ENCODE data around the gene GRM8.

Gene GRM8

GRCh38 chr7:127137146-127137545 is 115.6 kb downstream of the GRM8 start:
- H4K20me1 ChIP-seq (ENCODE audit: insufficient read depth, low read length), result no peaks in the 10 kb centered on the region
- no peaks in the 10 kb centered on the region for H3K79me2 ChIP-seq (ENCODE audit: insufficient read depth, low read length)
- no peak overlapping the region for H3K4me2 ChIP-seq (ENCODE audit: low read length)
- no peaks in the 10 kb centered on the region for H3K4me1 ChIP-seq (ENCODE audit: insufficient read depth, low read length, severe bottlenecking)
- H3K27ac ChIP-seq (ENCODE audit: low read depth, low read length, poor library complexity, severe bottlenecking), result no peak overlapping the region
- no peaks in the 10 kb centered on the region for H3K9me3 ChIP-seq (ENCODE audit: low read length)
- no peaks in the 10 kb centered on the region for H3F3A ChIP-seq (ENCODE audit: insufficient read depth, low read length)
- H3K9me2 ChIP-seq (ENCODE audit: low read depth, low read length), result no peaks in the 10 kb centered on the region
- no peak overlapping the region for H2AFZ ChIP-seq (ENCODE audit: low read length)
- no peak for TF ChIP-seq EZH2 (IDR thresholded peaks at IDR 0.05; ENCODE audit: borderline replicate concordance, low read length)
- TF ChIP-seq CTCF (IDR thresholded peaks at IDR 0.05; ENCODE audit: low read length), result no peak
- no peaks in the 10 kb centered on the region for H3K27me3 ChIP-seq (ENCODE audit: insufficient read depth, low read length)
- no peak overlapping the region for H3K9ac ChIP-seq (ENCODE audit: low read length)
- H3K36me3 ChIP-seq (ENCODE audit: insufficient read depth, low read length), result no peaks in the 10 kb centered on the region
- H3K4me3 ChIP-seq (ENCODE audit: low read depth, low read length, poor library complexity, severe bottlenecking), result no peak overlapping the region

- H3K27ac ChIP-seq (ENCODE audit: low read depth, low read length, poor library complexity, severe bottlenecking), result no peak overlapping the region
- H3K9ac ChIP-seq (ENCODE audit: low read length), result no peak overlapping the region
- no peaks in the 10 kb centered on the region for H3K9me3 ChIP-seq (ENCODE audit: low read length)
- no peaks in the 10 kb centered on the region for H3F3A ChIP-seq (ENCODE audit: insufficient read depth, low read length)
- no peak overlapping the region for H3K4me3 ChIP-seq (ENCODE audit: low read depth, low read length, poor library complexity, severe bottlenecking)
- no peaks in the 10 kb centered on the region for H3K4me1 ChIP-seq (ENCODE audit: insufficient read depth, low read length, severe bottlenecking)
- no peaks in the 10 kb centered on the region for H4K20me1 ChIP-seq (ENCODE audit: insufficient read depth, low read length)
- no peaks in the 10 kb centered on the region for H3K79me2 ChIP-seq (ENCODE audit: insufficient read depth, low read length)
- no peaks in the 10 kb centered on the region for H3K27me3 ChIP-seq (ENCODE audit: insufficient read depth, low read length)
- no peaks in the 10 kb centered on the region for H3K9me2 ChIP-seq (ENCODE audit: low read depth, low read length)
- no peak overlapping the region for H3K4me2 ChIP-seq (ENCODE audit: low read length)
- H3K36me3 ChIP-seq (ENCODE audit: insufficient read depth, low read length), result no peaks in the 10 kb centered on the region
- TF ChIP-seq CTCF (IDR thresholded peaks at IDR 0.05; ENCODE audit: low read length) (no peak), EZH2 (IDR thresholded peaks at IDR 0.05; ENCODE audit: borderline replicate concordance, low read length) (no peak)
- no peak overlapping the region for H2AFZ ChIP-seq (ENCODE audit: low read length)
These were observed 116.8 kb downstream of the GRM8 start for GRCh38 chr7:127135871-127136485.

GRCh38 chr7:127123220-127123619 is 129.5 kb downstream of the GRM8 start:
- no peaks in the 10 kb centered on the region for H3K79me2 ChIP-seq (ENCODE audit: insufficient read depth, low read length)
- no peak overlapping the region for H3K9ac ChIP-seq (ENCODE audit: low read length)
- no peak overlapping the region for H2AFZ ChIP-seq (ENCODE audit: low read length)
- no peak for TF ChIP-seq CTCF (IDR thresholded peaks at IDR 0.05; ENCODE audit: low read length)
- no peak for TF ChIP-seq EZH2 (IDR thresholded peaks at IDR 0.05; ENCODE audit: borderline replicate concordance, low read length)
- no peaks in the 10 kb centered on the region for H4K20me1 ChIP-seq (ENCODE audit: insufficient read depth, low read length)
- H3K27ac ChIP-seq (ENCODE audit: low read depth, low read length, poor library complexity, severe bottlenecking), result no peak overlapping the region
- no peaks in the 10 kb centered on the region for H3K36me3 ChIP-seq (ENCODE audit: insufficient read depth, low read length)
- H3K27me3 ChIP-seq (ENCODE audit: insufficient read depth, low read length), result no peaks in the 10 kb centered on the region
- no peak overlapping the region for H3K4me2 ChIP-seq (ENCODE audit: low read length)
- H3K9me3 ChIP-seq (ENCODE audit: low read length), result no peaks in the 10 kb centered on the region
- H3K9me2 ChIP-seq (ENCODE audit: low read depth, low read length), result no peaks in the 10 kb centered on the region
- no peaks in the 10 kb centered on the region for H3F3A ChIP-seq (ENCODE audit: insufficient read depth, low read length)
- H3K4me1 ChIP-seq (ENCODE audit: insufficient read depth, low read length, severe bottlenecking), result no peaks in the 10 kb centered on the region
- no peak overlapping the region for H3K4me3 ChIP-seq (ENCODE audit: low read depth, low read length, poor library complexity, severe bottlenecking)
